Ishikawa (cell line): ENCODE data around the gene HELQ.

ENCODE experiments used
- CREB1 ChIP-seq: IDR thresholded peaks from 2 replicates; pipeline ENCODE4 v1.6.1; 2012; ENCODE audit warnings: low read depth
- EP300 ChIP-seq: IDR thresholded peaks from 2 replicates; pipeline ENCODE4 v1.6.1; 2012; ENCODE audit warnings: borderline replicate concordance
- FOXM1 ChIP-seq: IDR thresholded peaks from 2 replicates; pipeline ENCODE4 v1.6.1; 2012; ENCODE audit warnings: low read depth, borderline replicate concordance
- TAF1 ChIP-seq: IDR thresholded peaks from 2 replicates; pipeline ENCODE4 v1.6.1; 2012; ENCODE audit warnings: low read depth, mild to moderate bottlenecking
- TCF12 ChIP-seq: IDR thresholded peaks from 2 replicates; pipeline ENCODE4 v1.6.1; 2012; ENCODE audit warnings: low read depth
- YY1 ChIP-seq: IDR thresholded peaks from 2 replicates; pipeline ENCODE4 v1.6.1; 2012; ENCODE audit warnings: low read depth
- TF ChIP-seq, protein P1 (sequence below): IDR thresholded peaks from 2 replicates; pipeline ENCODE4 v1.6.1; 2012
- TF ChIP-seq, protein P2 (sequence below): IDR thresholded peaks from 2 replicates; pipeline ENCODE4 v1.6.1; 2012

DNA sequence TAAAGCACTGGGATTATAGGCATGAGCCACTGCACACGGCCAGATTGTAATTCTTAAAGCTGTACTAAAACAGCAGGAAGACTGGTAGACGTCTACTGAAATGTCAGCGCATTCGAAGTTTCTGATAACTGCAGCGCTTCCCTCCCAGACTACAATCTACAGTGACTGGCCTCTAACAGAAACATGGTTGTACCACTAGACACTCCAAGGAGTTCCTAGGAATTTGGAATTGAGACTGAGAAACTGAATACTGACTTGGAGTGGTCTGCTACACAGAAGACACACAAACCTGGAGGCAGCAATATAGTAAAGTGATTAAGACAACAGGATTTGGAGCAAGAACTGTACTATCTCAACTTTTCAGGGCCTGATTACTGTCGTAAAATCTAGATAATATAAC, 937 bp downstream of the HELQ start:
- TF ChIP-seq CREB1 (no peak), TCF12 (no peak), TAF1 (no peak), YY1 (no peak), FOXM1 (no peak), EP300 (no peak)
- TF ChIP-seq, protein P1, sequence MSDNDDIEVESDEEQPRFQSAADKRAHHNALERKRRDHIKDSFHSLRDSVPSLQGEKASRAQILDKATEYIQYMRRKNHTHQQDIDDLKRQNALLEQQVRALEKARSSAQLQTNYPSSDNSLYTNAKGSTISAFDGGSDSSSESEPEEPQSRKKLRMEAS, result no peak
- TF ChIP-seq, protein P2, sequence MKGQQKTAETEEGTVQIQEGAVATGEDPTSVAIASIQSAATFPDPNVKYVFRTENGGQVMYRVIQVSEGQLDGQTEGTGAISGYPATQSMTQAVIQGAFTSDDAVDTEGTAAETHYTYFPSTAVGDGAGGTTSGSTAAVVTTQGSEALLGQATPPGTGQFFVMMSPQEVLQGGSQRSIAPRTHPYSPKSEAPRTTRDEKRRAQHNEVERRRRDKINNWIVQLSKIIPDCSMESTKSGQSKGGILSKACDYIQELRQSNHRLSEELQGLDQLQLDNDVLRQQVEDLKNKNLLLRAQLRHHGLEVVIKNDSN, result no peak
